IPS-NIHi7 (cell line): ENCODE data around the gene CYB5R2.
"Not testable (repeated sequence)": the region's sequence is repeated elsewhere in the genome, so short reads cannot be mapped to it uniquely, and the experiment has no call there.

ENCODE experiments used
- DNase-seq: peaks from one replicate; pipeline ENCODE4 v3.0.0; 2012; ENCODE audit warnings: mixed read lengths; ENCODE audit errors: extremely low spot score

The CYB5R2 gene

GRCh38 chr11:7668911-7669310 lies 4.4 kb downstream of the CYB5R2 start:
- no peak for DNase-seq

GRCh38 chr11:7668464-7668863 lies 4.8 kb downstream of the CYB5R2 start:
- no peak for DNase-seq

- DNase-seq, result no peak
These were observed 5.8 kb downstream of the CYB5R2 start for GRCh38 chr11:7667460-7667859.

GRCh38 chr11:7666292-7666866 lies 6.9 kb downstream of the CYB5R2 start:
- DNase-seq, result no peak

GRCh38 chr11:7665473-7666291 lies 7.6 kb downstream of the CYB5R2 start:
- DNase-seq, result peak; percentile 90

GRCh38 chr11:7664867-7665266 lies 8.4 kb downstream of the CYB5R2 start:
- no peak for DNase-seq

- DNase-seq, result not testable (repeated sequence)
These were observed 9.8 kb downstream of the CYB5R2 start for GRCh38 chr11:7663531-7663930.

- DNase-seq, result peak; percentile 76
These were observed 15.8 kb downstream of the CYB5R2 start for GRCh38 chr11:7657306-7658025.

- no peak for DNase-seq
These were observed 16.6 kb downstream of the CYB5R2 start for GRCh38 chr11:7656704-7657103.

GRCh38 chr11:7655253-7656217 lies 17.8 kb downstream of the CYB5R2 start:
- no peak for DNase-seq

GRCh38 chr11:7654195-7654705 lies 19.1 kb downstream of the CYB5R2 start:
- DNase-seq, result no peak

- DNase-seq, result no peak
These were observed 21.6 kb downstream of the CYB5R2 start for GRCh38 chr11:7651700-7652099.

- no peak for DNase-seq
These were observed 22.2 kb downstream of the CYB5R2 start for GRCh38 chr11:7651140-7651551.

GRCh38 chr11:7648264-7648663 lies 25.0 kb downstream of the CYB5R2 start:
- no peak for DNase-seq

- DNase-seq, result no peak
These were observed 26.4 kb downstream of the CYB5R2 start for GRCh38 chr11:7646866-7647265.

GRCh38 chr11:7645206-7645605 lies 28.1 kb downstream of the CYB5R2 start:
- no peak for DNase-seq

GRCh38 chr11:7643314-7643713 lies 30.0 kb downstream of the CYB5R2 start:
- DNase-seq, result no peak

GRCh38 chr11:7642747-7643146 lies 30.6 kb downstream of the CYB5R2 start:
- no peak for DNase-seq

- DNase-seq, result no peak
These were observed 32.5 kb downstream of the CYB5R2 start for GRCh38 chr11:7640816-7641215.

GRCh38 chr11:7639643-7640025 lies 33.7 kb downstream of the CYB5R2 start:
- peak; percentile 22 for DNase-seq
